ENCODE results near the gene CARD14.
"Not testable (repeated sequence)": the region's sequence is repeated elsewhere in the genome, so short reads cannot be mapped to it uniquely, and the experiment has no call there.

CARD14 gene

DNA sequence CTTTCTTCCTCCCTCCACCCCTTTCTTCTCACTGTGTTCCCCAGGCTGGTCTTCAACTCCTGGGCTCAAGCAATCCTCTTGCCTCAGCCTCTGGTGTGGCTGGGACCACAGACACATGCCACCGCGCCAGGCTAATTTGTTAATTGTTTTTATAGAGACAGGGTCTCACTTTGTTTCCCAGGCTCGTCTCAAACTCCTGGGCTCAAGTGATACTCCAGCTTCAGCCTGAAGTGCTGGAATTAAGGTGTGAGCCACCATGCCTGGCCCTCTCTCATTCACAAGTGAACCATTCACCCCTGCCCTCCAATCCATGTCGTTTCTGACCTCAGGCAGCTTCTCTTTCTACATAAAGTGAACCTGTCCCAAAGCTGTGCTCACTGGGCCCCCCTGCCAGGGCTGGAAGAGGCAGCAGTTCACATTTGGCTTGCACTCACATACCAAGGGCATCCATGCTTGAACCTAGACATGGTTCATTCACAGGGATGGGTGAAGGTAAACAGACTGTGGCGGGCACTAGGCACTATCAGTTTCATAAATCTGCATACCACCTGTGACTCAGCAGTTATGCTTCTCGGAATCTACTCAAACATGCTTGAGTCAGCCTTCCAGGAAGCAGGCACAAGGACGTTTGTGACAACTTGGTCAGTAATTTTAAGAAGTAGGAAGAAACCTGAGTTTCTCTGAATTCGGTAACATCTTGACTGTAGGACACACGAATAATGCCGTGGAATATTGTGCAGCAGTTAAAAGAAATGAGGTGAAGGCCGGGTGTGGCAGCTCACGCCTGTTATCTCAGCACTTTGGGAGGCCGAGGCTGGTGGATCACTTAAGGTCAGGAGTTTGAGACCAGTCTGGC, 84.8 kb downstream of the CARD14 start:
- peak; percentile 52 to 73 (median 66) for DNase-seq

DNA sequence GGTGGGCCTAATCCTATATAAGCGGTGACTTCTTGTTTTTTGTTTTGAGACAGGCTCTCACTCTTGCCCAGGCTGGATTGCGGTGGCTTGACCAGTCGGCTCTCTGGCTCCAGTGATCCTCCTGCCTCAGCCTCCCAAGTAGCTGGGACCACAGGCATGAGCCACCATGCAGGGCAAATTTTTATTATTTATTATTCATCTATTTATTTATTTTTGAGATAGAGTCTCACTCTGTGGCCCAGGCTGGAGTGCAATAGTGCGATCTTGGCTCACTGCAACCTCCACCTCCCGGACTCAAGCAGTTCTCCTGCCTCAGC, 86.2 kb downstream of the CARD14 start:
- DNase-seq = no peak

DNA sequence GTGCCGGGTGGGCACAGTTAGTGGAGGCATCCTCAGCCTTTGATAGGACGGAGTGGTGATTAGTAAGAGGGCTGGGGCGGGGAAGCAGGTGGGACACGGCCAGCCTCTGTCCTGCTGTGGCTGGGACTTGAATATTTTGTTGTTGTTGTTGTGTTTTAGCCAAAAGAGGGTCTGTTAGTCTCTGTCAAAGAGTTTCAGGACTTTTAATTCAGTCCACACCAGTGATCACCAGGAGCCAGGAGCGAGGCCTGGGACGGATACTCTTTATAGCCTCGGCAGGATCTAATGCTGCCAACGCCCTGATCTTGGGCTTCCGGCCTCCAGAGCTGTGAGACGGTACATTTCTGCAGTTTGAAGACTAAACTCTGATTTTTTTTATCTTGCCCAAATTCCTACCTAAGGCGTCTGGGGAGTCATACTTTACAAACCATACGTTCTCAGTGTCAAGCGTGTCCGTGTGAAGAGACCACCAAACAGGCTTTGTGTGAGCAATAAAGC, 87.9 kb downstream of the CARD14 start:
- no peak for DNase-seq

DNA sequence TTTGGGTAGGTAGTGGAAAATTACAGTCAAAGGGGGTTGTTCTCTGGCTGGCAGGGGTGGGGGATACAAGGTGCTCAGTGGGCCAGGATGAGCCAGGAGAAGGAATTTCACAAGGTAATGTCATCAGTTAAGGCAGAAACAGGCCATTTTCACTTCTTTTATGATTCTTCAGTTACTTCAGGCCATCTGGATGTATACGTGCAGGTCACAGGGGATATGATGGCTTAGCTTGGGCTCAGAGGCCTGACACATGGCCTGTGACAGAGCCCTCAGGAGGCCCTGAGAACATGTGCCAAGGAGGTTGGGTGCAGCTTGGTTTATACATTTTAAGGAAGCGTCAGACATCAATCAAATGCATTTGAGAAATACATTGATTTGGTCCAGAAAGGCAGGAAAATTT, 88.5 kb downstream of the CARD14 start:
- not testable (repeated sequence) for DNase-seq
